ENCODE data around the gene SMIM10L2A.

- TF ChIP-seq POLR2A (IDR thresholded peaks at IDR 0.05; ENCODE audit: low read depth), result no peak
- TF ChIP-seq, protein P1, sequence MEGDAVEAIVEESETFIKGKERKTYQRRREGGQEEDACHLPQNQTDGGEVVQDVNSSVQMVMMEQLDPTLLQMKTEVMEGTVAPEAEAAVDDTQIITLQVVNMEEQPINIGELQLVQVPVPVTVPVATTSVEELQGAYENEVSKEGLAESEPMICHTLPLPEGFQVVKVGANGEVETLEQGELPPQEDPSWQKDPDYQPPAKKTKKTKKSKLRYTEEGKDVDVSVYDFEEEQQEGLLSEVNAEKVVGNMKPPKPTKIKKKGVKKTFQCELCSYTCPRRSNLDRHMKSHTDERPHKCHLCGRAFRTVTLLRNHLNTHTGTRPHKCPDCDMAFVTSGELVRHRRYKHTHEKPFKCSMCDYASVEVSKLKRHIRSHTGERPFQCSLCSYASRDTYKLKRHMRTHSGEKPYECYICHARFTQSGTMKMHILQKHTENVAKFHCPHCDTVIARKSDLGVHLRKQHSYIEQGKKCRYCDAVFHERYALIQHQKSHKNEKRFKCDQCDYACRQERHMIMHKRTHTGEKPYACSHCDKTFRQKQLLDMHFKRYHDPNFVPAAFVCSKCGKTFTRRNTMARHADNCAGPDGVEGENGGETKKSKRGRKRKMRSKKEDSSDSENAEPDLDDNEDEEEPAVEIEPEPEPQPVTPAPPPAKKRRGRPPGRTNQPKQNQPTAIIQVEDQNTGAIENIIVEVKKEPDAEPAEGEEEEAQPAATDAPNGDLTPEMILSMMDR (IDR thresholded peaks at IDR 0.05), result no peak
- TF ChIP-seq POLR2AphosphoS5 (IDR thresholded peaks at IDR 0.05), result no peak
- TF ChIP-seq EP300 (IDR thresholded peaks at IDR 0.05), result no peak
These were observed 14.2 kb downstream of the SMIM10L2A start for GRCh38 chrX:135435933-135436332.

Measured in esophagus muscularis mucosa (tissue), 4 donors.